Ishikawa (cell line): ENCODE measurements around the gene NFYC.

Source experiments
- CEBPB ChIP-seq: IDR thresholded peaks from 2 replicates; pipeline ENCODE4 v1.6.1; 2012
- CREB1 ChIP-seq: IDR thresholded peaks from 2 replicates; pipeline ENCODE4 v1.6.1; 2012; ENCODE audit warnings: low read depth
- EGR1 ChIP-seq: IDR thresholded peaks from 2 replicates; pipeline ENCODE4 v1.6.1; 2012
- EP300 ChIP-seq: IDR thresholded peaks from 2 replicates; pipeline ENCODE4 v1.6.1; 2012; ENCODE audit warnings: borderline replicate concordance
- FOXM1 ChIP-seq: IDR thresholded peaks from 2 replicates; pipeline ENCODE4 v1.6.1; 2012; ENCODE audit warnings: low read depth, borderline replicate concordance
- NFIC ChIP-seq: IDR thresholded peaks from 2 replicates; pipeline ENCODE4 v1.6.1; 2012
- RAD21 ChIP-seq: IDR thresholded peaks from 2 replicates; pipeline ENCODE4 v1.6.1; 2012; ENCODE audit warnings: low read depth
- TAF1 ChIP-seq: IDR thresholded peaks from 2 replicates; pipeline ENCODE4 v1.6.1; 2012; ENCODE audit warnings: low read depth, mild to moderate bottlenecking
- TCF12 ChIP-seq: IDR thresholded peaks from 2 replicates; pipeline ENCODE4 v1.6.1; 2012; ENCODE audit warnings: low read depth
- TEAD4 ChIP-seq: IDR thresholded peaks from 2 replicates; pipeline ENCODE4 v1.6.1; 2012
- USF1 ChIP-seq: IDR thresholded peaks from 2 replicates; pipeline ENCODE4 v1.6.1; 2012
- YY1 ChIP-seq: IDR thresholded peaks from 2 replicates; pipeline ENCODE4 v1.6.1; 2012; ENCODE audit warnings: low read depth
- ZBTB7A ChIP-seq: IDR thresholded peaks from 2 replicates; pipeline ENCODE4 v1.6.1; 2012; ENCODE audit warnings: low read depth
- TF ChIP-seq, protein P1 (sequence below): IDR thresholded peaks from 2 replicates; pipeline ENCODE4 v1.6.1; 2012
- TF ChIP-seq, protein P2 (sequence below): IDR thresholded peaks from 2 replicates; pipeline ENCODE4 v1.6.1; 2012; ENCODE audit warnings: low read depth, mild to moderate bottlenecking

NFYC gene

DNA sequence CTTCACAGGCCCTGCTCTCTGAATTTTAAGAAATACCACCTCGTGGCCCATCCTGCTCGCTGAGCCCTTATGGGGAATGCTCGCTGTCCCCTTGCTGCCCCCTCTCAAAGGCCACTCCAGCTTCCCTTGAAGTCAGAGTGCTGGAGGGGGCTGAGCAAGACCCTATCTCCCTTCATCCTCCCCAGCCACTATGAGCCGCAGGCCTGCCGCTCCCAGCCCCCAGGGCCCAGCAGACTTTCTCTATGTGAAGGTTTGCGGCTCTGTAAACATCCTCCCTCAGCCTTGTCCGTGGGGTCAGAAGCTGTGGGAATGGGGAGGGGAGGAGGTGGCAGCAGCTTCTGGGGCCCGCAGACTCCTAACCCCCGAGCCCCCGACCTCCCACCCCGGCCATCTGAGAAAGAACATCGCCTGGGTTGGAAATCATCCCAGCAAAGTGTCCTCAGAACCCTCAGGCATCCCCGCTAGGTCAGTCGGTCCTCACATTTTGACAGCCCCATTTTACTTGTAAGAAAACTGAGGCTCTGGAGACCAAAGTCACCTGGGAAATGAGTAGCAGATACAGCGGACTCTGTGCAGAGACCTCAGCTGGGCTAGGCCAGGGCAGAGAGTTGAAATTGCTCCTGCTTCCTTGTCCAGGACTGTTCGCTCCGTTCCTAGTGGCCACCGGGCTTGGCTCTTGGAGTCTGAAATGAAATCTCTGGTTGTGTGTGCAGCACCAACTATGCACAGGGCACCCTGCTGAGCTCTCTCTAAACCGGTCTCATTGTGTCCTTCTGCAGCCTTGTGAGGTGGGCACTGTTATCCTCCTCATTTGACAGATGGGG, 96.4 kb downstream of the NFYC start:
- TF ChIP-seq YY1 (no peak), EP300 (no peak), TAF1 (no peak), TCF12 (no peak), ZBTB7A (no peak), EGR1 (no peak), CEBPB (no peak), RAD21 (no peak), NFIC (no peak), FOXM1 (no peak), CREB1 (no peak), TEAD4 (no peak), USF1 (no peak)
- TF ChIP-seq, protein P1, sequence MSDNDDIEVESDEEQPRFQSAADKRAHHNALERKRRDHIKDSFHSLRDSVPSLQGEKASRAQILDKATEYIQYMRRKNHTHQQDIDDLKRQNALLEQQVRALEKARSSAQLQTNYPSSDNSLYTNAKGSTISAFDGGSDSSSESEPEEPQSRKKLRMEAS: no peak
- TF ChIP-seq, protein P2, sequence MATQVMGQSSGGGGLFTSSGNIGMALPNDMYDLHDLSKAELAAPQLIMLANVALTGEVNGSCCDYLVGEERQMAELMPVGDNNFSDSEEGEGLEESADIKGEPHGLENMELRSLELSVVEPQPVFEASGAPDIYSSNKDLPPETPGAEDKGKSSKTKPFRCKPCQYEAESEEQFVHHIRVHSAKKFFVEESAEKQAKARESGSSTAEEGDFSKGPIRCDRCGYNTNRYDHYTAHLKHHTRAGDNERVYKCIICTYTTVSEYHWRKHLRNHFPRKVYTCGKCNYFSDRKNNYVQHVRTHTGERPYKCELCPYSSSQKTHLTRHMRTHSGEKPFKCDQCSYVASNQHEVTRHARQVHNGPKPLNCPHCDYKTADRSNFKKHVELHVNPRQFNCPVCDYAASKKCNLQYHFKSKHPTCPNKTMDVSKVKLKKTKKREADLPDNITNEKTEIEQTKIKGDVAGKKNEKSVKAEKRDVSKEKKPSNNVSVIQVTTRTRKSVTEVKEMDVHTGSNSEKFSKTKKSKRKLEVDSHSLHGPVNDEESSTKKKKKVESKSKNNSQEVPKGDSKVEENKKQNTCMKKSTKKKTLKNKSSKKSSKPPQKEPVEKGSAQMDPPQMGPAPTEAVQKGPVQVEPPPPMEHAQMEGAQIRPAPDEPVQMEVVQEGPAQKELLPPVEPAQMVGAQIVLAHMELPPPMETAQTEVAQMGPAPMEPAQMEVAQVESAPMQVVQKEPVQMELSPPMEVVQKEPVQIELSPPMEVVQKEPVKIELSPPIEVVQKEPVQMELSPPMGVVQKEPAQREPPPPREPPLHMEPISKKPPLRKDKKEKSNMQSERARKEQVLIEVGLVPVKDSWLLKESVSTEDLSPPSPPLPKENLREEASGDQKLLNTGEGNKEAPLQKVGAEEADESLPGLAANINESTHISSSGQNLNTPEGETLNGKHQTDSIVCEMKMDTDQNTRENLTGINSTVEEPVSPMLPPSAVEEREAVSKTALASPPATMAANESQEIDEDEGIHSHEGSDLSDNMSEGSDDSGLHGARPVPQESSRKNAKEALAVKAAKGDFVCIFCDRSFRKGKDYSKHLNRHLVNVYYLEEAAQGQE: no peak

DNA sequence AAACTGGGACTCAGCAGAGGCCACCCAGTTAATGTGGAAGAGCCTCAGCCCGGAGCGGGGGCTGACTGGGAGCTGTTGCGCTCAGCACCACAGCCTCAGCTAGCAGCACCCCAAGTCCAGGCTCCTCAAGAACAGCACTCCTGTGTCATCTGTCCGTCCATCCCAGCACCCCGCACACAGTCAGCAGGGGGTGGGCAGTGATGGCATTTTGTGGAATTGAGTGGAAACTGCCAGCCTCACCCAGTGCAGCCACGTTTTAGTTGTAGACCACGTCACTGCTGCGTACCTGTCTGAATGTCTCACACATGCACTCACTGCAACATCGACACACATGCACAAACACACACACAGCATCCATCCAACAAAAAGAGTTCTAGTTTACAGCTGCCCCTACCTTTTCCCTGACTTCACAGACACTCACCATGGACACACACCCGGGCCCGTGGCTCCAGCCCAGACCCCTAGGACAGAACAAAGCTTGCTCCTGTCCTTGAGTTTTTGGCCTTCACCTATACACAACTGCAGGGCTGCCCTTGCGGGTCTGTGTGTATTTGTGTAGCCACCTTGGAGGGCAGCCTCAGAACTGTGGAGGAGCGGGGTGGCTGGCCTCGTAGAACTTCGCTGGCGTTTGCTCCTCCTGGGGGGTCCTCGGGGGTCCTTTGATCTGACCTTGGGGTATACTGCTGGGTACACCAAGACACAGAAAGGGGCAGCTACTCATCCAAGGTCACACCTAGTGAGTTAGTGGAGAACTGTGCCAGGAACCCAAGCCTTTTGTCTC, 97.2 kb downstream of the NFYC start:
- no peak for TF ChIP-seq EGR1
- TF ChIP-seq TEAD4: no peak
- TF ChIP-seq TAF1: no peak
- TF ChIP-seq, protein P2: no peak
- no peak for TF ChIP-seq NFIC
- TF ChIP-seq YY1: no peak
- no peak for TF ChIP-seq ZBTB7A
- no peak for TF ChIP-seq RAD21
- no peak for TF ChIP-seq CEBPB
- TF ChIP-seq, protein P1: no peak

- TF ChIP-seq RAD21: no peak
- TF ChIP-seq NFIC: no peak
- no peak for TF ChIP-seq TCF12
- TF ChIP-seq CREB1: no peak
- no peak for TF ChIP-seq TAF1
- TF ChIP-seq YY1: no peak
- TF ChIP-seq ZBTB7A: no peak
- no peak for TF ChIP-seq USF1
- no peak for TF ChIP-seq CEBPB
- no peak for TF ChIP-seq EP300
- TF ChIP-seq, protein P2: no peak
- TF ChIP-seq TEAD4: no peak
- TF ChIP-seq, protein P1: no peak
- no peak for TF ChIP-seq FOXM1
Observed at GRCh38 chr1:40789342-40789598, 97.8 kb downstream of the NFYC start.
